Tibial nerve (tissue), 4 donors: Measurements from ENCODE around the gene DDX27. TPM values are rescaled to one million over a fixed set of nuclear protein-coding genes. Genes with fewer than 3 reads are reported as not detected.
"Not testable (repeated sequence)": the region's sequence is repeated elsewhere in the genome, so short reads cannot be mapped to it uniquely, and the experiment has no call there.

Source experiments
- DNase-seq, 2 donors: peaks; one replicate each; pipeline ENCODE4 v3.0.0-alpha.2; 2019; ENCODE audit warnings: low spot score in 2 of 2
- H3K27ac ChIP-seq, 4 donors: fragments of 200-600 bp; sonication (generic) in 3 of 4; one replicate each; pipeline ENCODE4 v1.5.1; 2017 to 2019; ENCODE audit warnings: mild to moderate bottlenecking in 1 of 4
- H3K27me3 ChIP-seq, 2 donors: fragments of 200-600 bp; sonication (generic) in 1 of 2; one replicate each; pipeline versions ENCODE4 v1.5.1 to v1.6.0; 2017 to 2019
- H3K36me3 ChIP-seq, 3 donors: fragments of 200-600 bp; sonication (generic); one replicate each; pipeline ENCODE4 v1.5.1; 2018 to 2019
- H3K4me1 ChIP-seq, 4 donors: fragments of 200-600 bp; sonication (generic) in 3 of 4; one replicate each; pipeline ENCODE4 v1.5.1; 2017 to 2019
- H3K4me3 ChIP-seq, 4 donors: fragments of 200-600 bp; sonication (generic) in 3 of 4; one replicate each; pipeline ENCODE4 v1.5.1; 2017 to 2019; ENCODE audit warnings: mild to moderate bottlenecking in 1 of 4, moderate library complexity in 1 of 4
- H3K9me3 ChIP-seq, 4 donors: fragments of 200-600 bp; sonication (generic) in 3 of 4; one replicate each; pipeline ENCODE4 v1.5.1; 2017 to 2019
- CTCF ChIP-seq, 5 experiments: fragments of 200-600 bp in 3 of 5; fragments of 450-650 bp in 2 of 5; sonication (generic) in 3 of 5; IDR thresholded peaks; one replicate each; pipeline ENCODE4 v1.5.1; 2016 to 2019; ENCODE audit warnings: antibody characterized with exemption in 5 of 5, mild to moderate bottlenecking in 3 of 5, moderate library complexity in 2 of 5
- EP300 ChIP-seq, 2 donors: sonication (generic); formaldehyde crosslinking; IDR thresholded peaks; one replicate each; pipeline ENCODE4 v1.6.1; 2017; ENCODE audit warnings: antibody characterized with exemption in 2 of 2, mild to moderate bottlenecking in 1 of 2
- POLR2A ChIP-seq, 2 donors: fragments of 450-650 bp; IDR thresholded peaks; one replicate each; pipeline ENCODE4 v1.6.1; 2017; ENCODE audit warnings: antibody characterized with exemption in 2 of 2, mild to moderate bottlenecking in 2 of 2, moderate library complexity in 2 of 2
- WGBS, 2 donors: methylation state at CpG; one replicate each; pipeline ENCODE4 v1.1.5; 2018; 5-methylcytosine and 5-hydroxymethylcytosine counted together
- total RNA-seq, 4 donors: library from RNA; depleted of rRNA; stranded (reverse); fragments of >200 nt; gene quantifications; one replicate each; pipeline ENCODE4 v1.1.0, GENCODE V29; 2016

DDX27 gene
- total RNA-seq, 4 donors from 2014 or later, result 24.5 to 33.4 (median 28.3) TPM

GRCh38 chr20:49172413-49172812 lies 46.8 kb upstream of the DDX27 start:
- Histone ChIP-seq H3K36me3 (peaks cover 0 to 11% (median 0%) of the 10 kb centered on the region in 3 donors), H3K9me3 (no peaks in the 10 kb centered on the region), H3K4me3 (no peak overlapping the region), H3K27ac (no peak overlapping the region), H3K27me3 (no peaks in the 10 kb centered on the region), H3K4me1 (peaks cover 0 to 42% (median 10%) of the 10 kb centered on the region in 4 donors)
- 6 to 11% methylated on average over 1 of the region's 1 CpG for WGBS, 2 donors
- DNase-seq, result no peak
- no peak for TF ChIP-seq POLR2A (IDR thresholded peaks at IDR 0.05)
- no peak for TF ChIP-seq EP300 (IDR thresholded peaks at IDR 0.05)
- no peak for TF ChIP-seq CTCF (IDR thresholded peaks at IDR 0.05)

- H3K4me1 ChIP-seq, result peaks cover 0 to 26% (median 2%) of the 10 kb centered on the region in 4 donors
- no peak overlapping the region for H3K27ac ChIP-seq
- TF ChIP-seq EP300 (IDR thresholded peaks at IDR 0.05), result no peak
- no peak for TF ChIP-seq POLR2A (IDR thresholded peaks at IDR 0.05)
- no peak for TF ChIP-seq CTCF (IDR thresholded peaks at IDR 0.05)
- 83% methylated on average over 6 of the region's 6 CpGs for WGBS, 2 donors
- H3K27me3 ChIP-seq, result no peaks in the 10 kb centered on the region
- no peaks in the 10 kb centered on the region for H3K9me3 ChIP-seq
- DNase-seq, result no peak
- H3K4me3 ChIP-seq, result no peak overlapping the region
- H3K36me3 ChIP-seq, result peaks cover 0 to 17% (median 0%) of the 10 kb centered on the region in 3 donors
These were observed 45.0 kb upstream of the DDX27 start for GRCh38 chr20:49174183-49174582.

- Histone ChIP-seq H3K9me3 (no peaks in the 10 kb centered on the region), H3K27me3 (no peaks in the 10 kb centered on the region), H3K27ac (peak overlapping the region in 1 of 4 donors; percentile 3), H3K4me3 (no peak overlapping the region), H3K4me1 (peaks cover 0 to 43% (median 16%) of the 10 kb centered on the region in 4 donors), H3K36me3 (peaks cover 0 to 10% (median 0%) of the 10 kb centered on the region in 3 donors)
- no peak for DNase-seq
- TF ChIP-seq POLR2A (IDR thresholded peaks at IDR 0.05) (no peak), CTCF (IDR thresholded peaks at IDR 0.05) (no peak), EP300 (IDR thresholded peaks at IDR 0.05) (no peak)
- WGBS, 2 donors, result 14 to 27% methylated on average over 1 of the region's 1 CpG
These were observed 39.6 kb upstream of the DDX27 start for GRCh38 chr20:49179368-49180277.

GRCh38 chr20:49181265-49181877 lies 37.8 kb upstream of the DDX27 start:
- no peak for DNase-seq
- Histone ChIP-seq H3K27me3 (no peaks in the 10 kb centered on the region), H3K4me3 (no peak overlapping the region), H3K36me3 (peaks cover 0 to 5% (median 0%) of the 10 kb centered on the region in 3 donors), H3K27ac (no peak overlapping the region), H3K9me3 (no peaks in the 10 kb centered on the region), H3K4me1 (peaks cover 0 to 61% (median 22%) of the 10 kb centered on the region in 4 donors)
- 76 to 88% methylated on average over 8 of the region's 8 CpGs for WGBS, 2 donors
- TF ChIP-seq POLR2A (IDR thresholded peaks at IDR 0.05) (no peak), EP300 (IDR thresholded peaks at IDR 0.05) (no peak), CTCF (IDR thresholded peaks at IDR 0.05) (no peak)

GRCh38 chr20:49183444-49183843 lies 35.8 kb upstream of the DDX27 start:
- DNase-seq, result no peak
- Histone ChIP-seq H3K4me3 (no peak overlapping the region), H3K36me3 (peaks cover 0 to 2% (median 0%) of the 10 kb centered on the region in 3 donors), H3K9me3 (no peaks in the 10 kb centered on the region), H3K4me1 (peaks cover 0 to 69% (median 23%) of the 10 kb centered on the region in 4 donors), H3K27me3 (no peaks in the 10 kb centered on the region), H3K27ac (no peak overlapping the region)
- TF ChIP-seq EP300 (IDR thresholded peaks at IDR 0.05) (no peak), POLR2A (IDR thresholded peaks at IDR 0.05) (no peak), CTCF (IDR thresholded peaks at IDR 0.05) (no peak)
- WGBS, 2 donors, result 95 to 97% methylated on average over 3 of the region's 3 CpGs

GRCh38 chr20:49184084-49184501 lies 35.1 kb upstream of the DDX27 start:
- H3K4me3 ChIP-seq, H3K27me3 ChIP-seq, H3K36me3 ChIP-seq, H3K27ac ChIP-seq, DNase-seq, H3K9me3 ChIP-seq: not testable (repeated sequence)
- 85 to 87% methylated on average over 5 of the region's 5 CpGs for WGBS, 2 donors
- peaks cover 0 to 71% (median 22%) of the 10 kb centered on the region in 4 donors for H3K4me1 ChIP-seq
